SU-DHL-6 (cell line): ENCODE data around the gene UNG.

Experiments used
- H2AFZ ChIP-seq: fragments of 200-600 bp; sonication (generic); 2 replicates; pipeline ENCODE4 v1.6.1; 2014; ENCODE audit warnings: low read depth, mild to moderate bottlenecking, moderate library complexity, mixed read lengths, antibody characterized with exemption, low read length; ENCODE audit not compliant: severe bottlenecking
- H3F3A ChIP-seq: fragments of 200-600 bp; shearing (Covaris generic); 2 replicates; pipeline ENCODE4 v1.6.0; 2016; ENCODE audit warnings: antibody characterized with exemption, mild to moderate bottlenecking; ENCODE audit not compliant: insufficient read depth
- H3K27ac ChIP-seq: fragments of 200-600 bp; sonication (generic); 2 replicates; pipeline ENCODE4 v1.5.1; 2016; ENCODE audit warnings: low read depth, mild to moderate bottlenecking, low read length, moderate library complexity, mixed read lengths
- H3K27me3 ChIP-seq: fragments of 200-600 bp; sonication (generic), shearing (Covaris generic); 2 replicates; pipeline ENCODE4 v1.6.0; 2014; ENCODE audit warnings: mild to moderate bottlenecking, low read length
- H3K36me3 ChIP-seq: fragments of 200-600 bp; sonication (generic); 2 replicates; pipeline ENCODE4 v1.6.1; 2014; ENCODE audit warnings: mild to moderate bottlenecking, low read length, mixed read lengths
- H3K4me2 ChIP-seq: fragments of 300-600, 200-600 bp; shearing (Covaris generic), sonication (generic); 2 replicates; pipeline ENCODE4 v1.6.0; 2014; ENCODE audit warnings: low read length, low read depth, mild to moderate bottlenecking; ENCODE audit not compliant: poor library complexity, severe bottlenecking
- H3K4me3 ChIP-seq: fragments of 200-600 bp; sonication (generic); 2 replicates; pipeline ENCODE4 v1.5.1; 2014; ENCODE audit warnings: antibody characterized with exemption, low read length, mild to moderate bottlenecking, mixed read lengths; ENCODE audit not compliant: insufficient read depth, poor library complexity, severe bottlenecking
- H3K79me2 ChIP-seq: fragments of 200-600 bp; sonication (generic); 2 replicates; pipeline ENCODE4 v1.6.1; 2014; ENCODE audit warnings: mild to moderate bottlenecking, low read length, moderate library complexity; ENCODE audit not compliant: insufficient read depth
- H3K9ac ChIP-seq: fragments of 200-600 bp; sonication (generic); 2 replicates; pipeline ENCODE4 v1.7.0; 2014; ENCODE audit warnings: mild to moderate bottlenecking, low read length
- H3K9me2 ChIP-seq: fragments of 200-600 bp; sonication (generic); replicated peaks from 2 replicates; pipeline ENCODE4 v1.6.1; 2014; ENCODE audit warnings: low read length; ENCODE audit not compliant: insufficient read depth
- H3K9me3 ChIP-seq: fragments of 200-600 bp; sonication (generic); 2 replicates; pipeline ENCODE4 v1.6.1; 2014; ENCODE audit warnings: low read length, mixed read lengths; ENCODE audit not compliant: insufficient read depth
- H4K20me1 ChIP-seq: fragments of 200-600 bp; sonication (generic); 2 replicates; pipeline ENCODE4 v1.6.1; 2014; ENCODE audit warnings: low read depth, mild to moderate bottlenecking, antibody characterized with exemption, low read length, moderate library complexity, mixed read lengths
- CTCF ChIP-seq: fragments of 200-600 bp; sonication (generic); IDR thresholded peaks from one replicate; pipeline ENCODE4 v1.5.1; 2017; ENCODE audit warnings: antibody characterized with exemption, mild to moderate bottlenecking, low read length, moderate library complexity; ENCODE audit not compliant: insufficient read depth, poor library complexity, severe bottlenecking
- EZH2phosphoT487 ChIP-seq: fragments of 200-600 bp; sonication (generic), shearing (Covaris generic); conservative IDR thresholded peaks from 2 replicates; pipeline ENCODE4 v1.6.1; 2018; ENCODE audit warnings: mild to moderate bottlenecking, antibody characterized with exemption, low read length, moderate library complexity, mixed read lengths

UNG gene

GRCh38 chr12:109151457-109151856, 54.1 kb downstream of the UNG start:
- Histone ChIP-seq H4K20me1 (no peaks in the 10 kb centered on the region), H3K4me3 (no peak overlapping the region), H3K4me2 (no peak overlapping the region), H3K9ac (no peak overlapping the region), H3K27me3 (no peaks in the 10 kb centered on the region), H3K36me3 (no peaks in the 10 kb centered on the region), H3F3A (0 out of 2 replicates have a peak, but pooled peaks cover 8% of the 10 kb centered on the region), H3K9me3 (no peaks in the 10 kb centered on the region), H3K9me2 (no peaks in the 10 kb centered on the region), H2AFZ (no peak overlapping the region), H3K79me2 (no peaks in the 10 kb centered on the region), H3K27ac (no peak overlapping the region)
- TF ChIP-seq EZH2phosphoT487 (no peak), CTCF (no peak)

GRCh38 chr12:109153821-109154441, 56.5 kb downstream of the UNG start:
- Histone ChIP-seq H3K9ac (no peak overlapping the region), H3F3A (0 out of 2 replicates have a peak, but pooled peaks cover 8% of the 10 kb centered on the region)
- no peak for TF ChIP-seq CTCF
- TF ChIP-seq EZH2phosphoT487, result no peak

GRCh38 chr12:109154451-109155438, 57.3 kb downstream of the UNG start:
- Histone ChIP-seq H3F3A (0 out of 2 replicates have a peak, but pooled peaks cover 8% of the 10 kb centered on the region), H3K27me3 (no peaks in the 10 kb centered on the region), H3K9me2 (no peaks in the 10 kb centered on the region), H3K9ac (peak overlapping the region; percentile 72), H3K4me2 (peak overlapping the region; percentile 82), H3K79me2 (no peaks in the 10 kb centered on the region), H3K27ac (peak overlapping the region; percentile 64), H3K36me3 (no peaks in the 10 kb centered on the region), H2AFZ (peak overlapping the region; percentile 91), H4K20me1 (no peaks in the 10 kb centered on the region), H3K4me3 (peak overlapping the region; percentile 69), H3K9me3 (no peaks in the 10 kb centered on the region)
- TF ChIP-seq CTCF, result no peak
- no peak for TF ChIP-seq EZH2phosphoT487

More at GRCh38 chr12:109153821-109154441, 56.5 kb downstream of the UNG start:
- H3K9me2 ChIP-seq, result no peaks in the 10 kb centered on the region
- H3K79me2 ChIP-seq, result no peaks in the 10 kb centered on the region
- H3K4me2 ChIP-seq, result peak overlapping the region; percentile 24
- no peaks in the 10 kb centered on the region for H3K9me3 ChIP-seq
- no peak overlapping the region for H2AFZ ChIP-seq
- no peaks in the 10 kb centered on the region for H3K27me3 ChIP-seq
- no peaks in the 10 kb centered on the region for H4K20me1 ChIP-seq
- H3K27ac ChIP-seq, result no peak overlapping the region
- no peak overlapping the region for H3K4me3 ChIP-seq
- no peaks in the 10 kb centered on the region for H3K36me3 ChIP-seq
